Neural cell (in vitro differentiated cells): ENCODE results near the gene REEP1. TPM values are rescaled to one million over a fixed set of nuclear protein-coding genes. Genes with fewer than 3 reads are reported as not detected.

Experiments
- H2AFZ ChIP-seq: fragments of 200-600, 300-800 bp; sonication (generic), shearing (Covaris generic); 2 replicates; pipeline ENCODE4 v1.6.0; 2014; ENCODE audit warnings: low read depth, mild to moderate bottlenecking, antibody characterized with exemption, low read length, moderate library complexity
- H3F3A ChIP-seq: fragments of 200-600 bp; shearing (Covaris generic); 2 replicates; pipeline ENCODE4 v1.6.1; 2016; ENCODE audit warnings: mild to moderate bottlenecking, moderate library complexity, mixed read lengths, antibody characterized with exemption, low read length; ENCODE audit not compliant: insufficient read depth, poor library complexity, severe bottlenecking
- H3K27ac ChIP-seq: fragments of 200-600, 300-800 bp; sonication (generic), shearing (Covaris generic); 2 replicates; pipeline ENCODE4 v1.5.1; 2014; ENCODE audit warnings: mild to moderate bottlenecking, low read length, moderate library complexity
- H3K27me3 ChIP-seq: fragments of 300-800, 200-600 bp; sonication (generic), shearing (Covaris generic); 2 replicates; pipeline ENCODE4 v1.6.0; 2014; ENCODE audit warnings: mild to moderate bottlenecking, low read depth, low read length, moderate library complexity; ENCODE audit not compliant: insufficient read depth
- H3K36me3 ChIP-seq: fragments of 300-800, 200-600 bp; sonication (generic), shearing (Covaris generic); 2 replicates; pipeline ENCODE4 v1.5.1; 2014; ENCODE audit warnings: mild to moderate bottlenecking, antibody characterized with exemption, low read length, moderate library complexity; ENCODE audit not compliant: insufficient read depth
- H3K4me2 ChIP-seq: fragments of 300-800, 200-600 bp; sonication (generic), shearing (Covaris generic); 2 replicates; pipeline ENCODE4 v1.6.0; 2014; ENCODE audit warnings: mild to moderate bottlenecking, low read length
- H3K4me3 ChIP-seq: fragments of 300-800, 200-600 bp; sonication (generic), shearing (Covaris generic); 2 replicates; pipeline ENCODE4 v1.5.1; 2014; ENCODE audit warnings: mild to moderate bottlenecking, low read length, moderate library complexity
- H3K79me2 ChIP-seq: fragments of 200-600 bp; shearing (Covaris generic); replicated peaks from 2 replicates; pipeline ENCODE4 v1.6.0; 2014; ENCODE audit warnings: mild to moderate bottlenecking, low read length, moderate library complexity; ENCODE audit not compliant: insufficient read depth
- H3K9ac ChIP-seq: fragments of 300-800, 200-600 bp; sonication (generic), shearing (Covaris generic); 2 replicates; pipeline ENCODE4 v1.6.1; 2016; ENCODE audit warnings: mild to moderate bottlenecking, low read length, mixed read lengths
- H3K9me2 ChIP-seq: fragments of 200-600 bp; shearing (Covaris generic); 2 replicates; pipeline ENCODE4 v1.6.1; 2016; ENCODE audit warnings: mild to moderate bottlenecking, low read length, mixed read lengths; ENCODE audit not compliant: insufficient read depth
- H3K9me3 ChIP-seq: fragments of 200-600, 300-800 bp; sonication (generic), shearing (Covaris generic); 2 replicates; pipeline ENCODE4 v1.6.1; 2016; ENCODE audit warnings: mild to moderate bottlenecking, mixed run types, low read length, moderate library complexity, mixed read lengths
- H4K20me1 ChIP-seq: fragments of 200-600 bp; shearing (Covaris generic); 2 replicates; pipeline ENCODE4 v1.6.1; 2016; ENCODE audit warnings: mild to moderate bottlenecking, mixed run types; ENCODE audit not compliant: insufficient read depth
- CTCF ChIP-seq: fragments of 450-650 bp; IDR thresholded peaks from 2 replicates; pipeline ENCODE4 v1.5.1; 2014; ENCODE audit warnings: antibody characterized with exemption, mild to moderate bottlenecking, moderate library complexity; ENCODE audit not compliant: poor library complexity, severe bottlenecking
- EP300 ChIP-seq: fragments of 450-650 bp; conservative IDR thresholded peaks from 2 replicates; pipeline ENCODE4 v1.6.1; 2014; ENCODE audit warnings: antibody characterized with exemption, mild to moderate bottlenecking, moderate library complexity; ENCODE audit not compliant: poor library complexity, severe bottlenecking
- EZH2 ChIP-seq: fragments of 200-600, 300-800 bp; shearing (Covaris generic), sonication (generic); IDR thresholded peaks from 2 replicates; pipeline ENCODE4 v1.6.1; 2014; ENCODE audit warnings: antibody characterized with exemption, low read length, borderline replicate concordance, mild to moderate bottlenecking; ENCODE audit not compliant: insufficient read depth, poor library complexity, severe bottlenecking
- MXI1 ChIP-seq: fragments of 450-650 bp; conservative IDR thresholded peaks from 2 replicates; pipeline ENCODE4 v1.6.1; 2014; ENCODE audit warnings: antibody characterized with exemption, mild to moderate bottlenecking; ENCODE audit not compliant: poor library complexity, severe bottlenecking
- POLR2AphosphoS5 ChIP-seq: IDR thresholded peaks from 2 replicates; pipeline ENCODE4 v1.6.1; 2012
- RAD21 ChIP-seq: fragments of 450-650 bp; conservative IDR thresholded peaks from 2 replicates; pipeline ENCODE4 v1.6.1; 2014; ENCODE audit warnings: antibody characterized with exemption, mild to moderate bottlenecking, moderate library complexity
- REST ChIP-seq: IDR thresholded peaks from 2 replicates; pipeline ENCODE4 v1.6.1; 2012; ENCODE audit warnings: borderline replicate concordance
- SMC3 ChIP-seq: fragments of 450-650 bp; conservative IDR thresholded peaks from 2 replicates; pipeline ENCODE4 v1.6.1; 2014; ENCODE audit warnings: antibody characterized with exemption, mild to moderate bottlenecking, moderate library complexity; ENCODE audit not compliant: poor library complexity
- TAF1 ChIP-seq: IDR thresholded peaks from 2 replicates; pipeline ENCODE4 v1.6.1; 2012; ENCODE audit warnings: low read depth
- polyA plus RNA-seq: library from polyadenylated mRNA; depleted of rRNA; stranded (reverse); fragments of >200 nt; gene quantifications from 2 replicates; pipeline ENCODE4 v1.2.3, GENCODE V29; 2014

The REEP1 gene
- polyA plus RNA-seq, 1 donor from 2014 or later: 121 TPM

DNA sequence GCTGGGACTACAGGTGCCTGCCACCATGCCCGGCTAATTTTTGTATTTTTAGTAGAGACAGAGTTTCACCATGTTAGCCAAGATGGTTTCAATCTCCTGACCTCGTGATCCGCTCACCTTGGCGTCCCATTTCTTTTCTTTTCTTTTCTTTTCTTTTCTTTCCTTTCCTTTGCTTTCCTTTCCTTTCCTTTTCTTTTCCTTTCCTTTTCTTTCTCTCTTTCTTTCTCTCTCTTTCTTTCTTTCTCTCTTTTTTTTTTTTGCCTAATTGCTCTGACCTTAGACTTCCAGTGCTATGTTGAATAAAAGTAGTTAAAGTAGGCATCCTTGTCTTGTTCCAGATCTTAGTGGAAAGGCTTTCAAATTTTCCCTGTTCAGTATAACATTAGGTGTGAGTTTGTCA, 41.0 kb upstream of the REEP1 start:
- no peaks in the 10 kb centered on the region for H3F3A ChIP-seq
- H3K9me2 ChIP-seq: no peaks in the 10 kb centered on the region
- H3K79me2 ChIP-seq: no peaks in the 10 kb centered on the region
- no peaks in the 10 kb centered on the region for H4K20me1 ChIP-seq
- no peak overlapping the region for H3K9ac ChIP-seq
- no peaks in the 10 kb centered on the region for H3K9me3 ChIP-seq
- H3K27ac ChIP-seq: no peak overlapping the region
- H3K4me2 ChIP-seq: no peak overlapping the region
- H3K4me3 ChIP-seq: no peak overlapping the region
- no peaks in the 10 kb centered on the region for H3K27me3 ChIP-seq
- TF ChIP-seq RAD21 (no peak), SMC3 (no peak), EZH2 (no peak), REST (no peak), CTCF (no peak), MXI1 (no peak), POLR2AphosphoS5 (no peak), TAF1 (no peak), EP300 (no peak)
- no peak overlapping the region for H2AFZ ChIP-seq
- no peaks in the 10 kb centered on the region for H3K36me3 ChIP-seq

DNA sequence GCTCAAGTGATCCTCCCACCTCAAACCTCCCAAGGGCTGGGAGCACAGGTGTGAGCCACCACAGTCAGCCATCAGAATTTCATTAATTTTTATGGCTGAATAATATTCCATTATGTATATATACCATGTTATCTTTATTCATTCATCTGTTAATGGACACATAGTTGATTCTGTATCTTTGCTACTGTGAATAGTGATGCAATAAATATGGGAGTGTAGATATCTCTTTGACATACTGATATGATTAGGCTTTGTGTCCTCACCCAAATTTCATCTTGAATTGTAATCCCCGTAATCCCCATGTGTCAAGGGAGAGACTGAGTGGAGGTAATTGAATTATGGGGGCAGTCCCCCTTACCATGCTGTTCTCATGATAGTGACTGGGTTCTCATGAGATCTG, 38.2 kb upstream of the REEP1 start:
- no peak overlapping the region for H3K4me2 ChIP-seq
- no peaks in the 10 kb centered on the region for H3K36me3 ChIP-seq
- H3F3A ChIP-seq: no peaks in the 10 kb centered on the region
- no peaks in the 10 kb centered on the region for H3K9me2 ChIP-seq
- H3K27ac ChIP-seq: no peak overlapping the region
- H3K4me3 ChIP-seq: no peak overlapping the region
- TF ChIP-seq POLR2AphosphoS5 (no peak), SMC3 (no peak), EP300 (no peak), TAF1 (no peak), RAD21 (no peak), MXI1 (no peak), CTCF (no peak), EZH2 (no peak)
- no peaks in the 10 kb centered on the region for H3K27me3 ChIP-seq
- no peak overlapping the region for H3K9ac ChIP-seq
- no peaks in the 10 kb centered on the region for H4K20me1 ChIP-seq
- H3K9me3 ChIP-seq: peaks cover 2% of the 10 kb centered on the region
- no peaks in the 10 kb centered on the region for H3K79me2 ChIP-seq
- no peak overlapping the region for H2AFZ ChIP-seq
